Stimulated activated naive B cell treated with anti-CD40 and anti-IgM and Interleukin-4, amounts not matched to agents 10 μg/mL and 1 μg/mL and 100 μg/mL, for 72 hours (primary cell): ENCODE data around the gene PPIB.

Experiments
- ATAC-seq, 2 donors: fragments of 150-1000 bp; cut with Tn5 transposase; replicated peaks; 2 replicates each; pipeline ENCODE4 v1.10.0; 2021; ENCODE audit warnings: moderate library complexity in 1 of 2
- DNase-seq: peaks from one replicate; pipeline ENCODE4 v3.0.0; 2021
- H3K27ac Mint-ChIP-seq: one replicate; pipeline ENCODE4 v1.8.0; 2022; ENCODE audit warnings: mild to moderate bottlenecking, mixed read lengths
- H3K27me3 Mint-ChIP-seq, 2 donors: one replicate each; pipeline ENCODE4 v1.8.0; 2022; ENCODE audit warnings: mixed read lengths in 2 of 2
- H3K36me3 Mint-ChIP-seq, 2 donors: one replicate each; pipeline ENCODE4 v1.8.0; 2022; ENCODE audit warnings: mixed read lengths in 2 of 2, mild to moderate bottlenecking in 1 of 2
- H3K4me1 Mint-ChIP-seq, 2 donors: one replicate each; pipeline ENCODE4 v1.8.0; 2022; ENCODE audit warnings: mixed read lengths in 2 of 2, mild to moderate bottlenecking in 1 of 2
- H3K4me3 Mint-ChIP-seq, 2 donors: one replicate each; pipeline ENCODE4 v1.8.0; 2022; ENCODE audit warnings: mild to moderate bottlenecking in 2 of 2, mixed read lengths in 2 of 2, moderate library complexity in 1 of 2
- H3K9me3 Mint-ChIP-seq, 2 donors: one replicate each; pipeline ENCODE4 v1.8.0; 2022; ENCODE audit warnings: mixed read lengths in 2 of 2, mild to moderate bottlenecking in 1 of 2

PPIB gene

DNA sequence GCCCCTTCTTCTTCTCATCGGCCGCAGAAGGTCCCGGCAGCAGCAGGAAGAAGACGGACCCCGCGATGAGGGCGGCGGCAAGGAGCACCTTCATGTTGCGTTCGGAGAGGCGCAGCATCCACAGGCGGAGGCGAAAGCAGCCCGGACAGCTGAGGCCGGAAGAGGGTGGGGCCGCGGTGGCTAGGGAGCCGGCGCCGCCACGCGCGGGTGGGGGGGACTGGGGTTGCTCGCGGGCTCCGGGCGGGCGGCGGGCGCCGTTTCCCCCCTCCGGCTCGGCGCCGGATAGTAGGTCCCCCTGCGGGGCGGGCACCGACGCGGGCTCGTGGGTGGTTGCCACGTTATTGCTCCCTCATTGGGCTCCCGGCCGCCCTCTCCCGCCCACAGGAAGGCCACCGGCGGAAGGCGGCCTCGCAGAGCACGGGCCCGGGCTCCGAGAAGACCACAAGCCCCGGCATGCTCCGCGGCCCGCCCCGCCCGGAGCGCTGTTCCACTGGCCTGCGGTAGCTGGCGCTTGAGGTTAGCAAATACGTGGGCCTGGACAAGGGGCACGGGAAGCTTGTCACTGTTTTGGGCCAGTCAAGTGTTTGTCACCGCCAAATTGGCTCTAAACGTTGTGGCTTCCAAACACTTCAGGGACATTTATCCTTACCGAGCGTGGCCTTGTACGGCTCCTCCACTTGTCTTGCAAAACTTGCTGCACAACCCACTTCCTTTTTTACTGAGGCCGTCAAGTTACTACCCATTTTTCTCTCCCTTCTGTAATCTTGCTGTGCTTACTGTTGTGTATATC lies at the start of gene PPIB:
PPIB (minus strand) TSS at position 154 of the 790 bp plus-strand sequence; CDS start at position 118, 36 bp downstream.
- Mint-ChIP-seq H3K9me3 (no peaks in the 10 kb centered on the region), H3K36me3 (peaks cover 26 to 36% of the 10 kb centered on the region in 2 donors), H3K4me1 (peaks cover 35 to 54% of the 10 kb centered on the region in 2 donors), H3K4me3 (peak within 1 kb of the TSS; percentile 89 to 92), H3K27ac (peak within 1 kb of the TSS; percentile 98), H3K27me3 (no peaks in the 10 kb centered on the region)
- ATAC-seq, result peak; percentile 91 to 92
- DNase-seq, result peak; percentile 97

DNA sequence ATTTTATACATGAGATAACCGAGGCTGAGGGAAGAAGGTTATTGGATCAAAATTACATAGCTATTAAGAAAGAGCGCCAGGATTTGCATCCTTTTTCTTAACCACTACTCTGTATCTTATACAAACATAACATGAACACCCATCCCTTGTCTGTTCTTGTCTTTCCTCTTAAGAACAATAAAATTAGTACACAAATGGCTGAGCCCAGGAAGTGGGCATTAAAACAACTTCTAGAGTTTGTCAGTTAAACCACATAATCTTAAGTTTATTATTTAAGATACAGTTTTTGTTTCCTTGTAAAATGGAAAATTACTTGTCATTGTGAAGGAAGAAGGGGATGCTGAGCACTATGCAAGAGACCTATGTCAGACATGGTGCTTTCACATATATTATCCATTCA lies 48.9 kb upstream of the PPIB start:
- Mint-ChIP-seq H3K9me3 (no peaks in the 10 kb centered on the region), H3K27me3 (no peaks in the 10 kb centered on the region), H3K4me3 (no peak overlapping the region), H3K4me1 (no peaks in the 10 kb centered on the region), H3K36me3 (peaks cover 16 to 17% of the 10 kb centered on the region in 2 donors), H3K27ac (no peak overlapping the region)
- ATAC-seq (no peak), DNase-seq (no peak)

DNA sequence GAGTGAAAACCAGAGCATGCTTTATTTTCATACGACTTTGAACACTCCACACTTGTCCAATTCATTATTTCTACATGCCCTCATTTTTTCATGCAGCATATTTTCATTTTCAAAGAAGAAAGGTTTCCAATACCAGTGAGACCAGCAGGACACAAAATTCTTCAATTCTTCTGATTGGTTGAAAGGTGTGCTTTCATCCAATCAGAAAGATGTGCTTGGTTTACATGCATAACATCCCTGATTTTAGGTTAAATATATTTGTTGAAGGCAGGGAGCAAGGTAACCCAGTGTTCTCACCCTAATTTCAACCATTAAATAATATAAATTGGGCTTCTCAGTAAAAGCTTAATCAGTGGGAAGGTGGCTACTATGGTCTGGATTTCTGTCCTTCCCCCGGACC lies 47.5 kb upstream of the PPIB start:
- DNase-seq (no peak), ATAC-seq (no peak)
- no peaks in the 10 kb centered on the region for H3K27me3 Mint-ChIP-seq
- H3K36me3 Mint-ChIP-seq, result peaks cover 11 to 14% of the 10 kb centered on the region in 2 donors
- H3K27ac Mint-ChIP-seq, result no peak overlapping the region
- H3K4me3 Mint-ChIP-seq, result no peak overlapping the region
- H3K9me3 Mint-ChIP-seq, result no peaks in the 10 kb centered on the region
- no peaks in the 10 kb centered on the region for H3K4me1 Mint-ChIP-seq

DNA sequence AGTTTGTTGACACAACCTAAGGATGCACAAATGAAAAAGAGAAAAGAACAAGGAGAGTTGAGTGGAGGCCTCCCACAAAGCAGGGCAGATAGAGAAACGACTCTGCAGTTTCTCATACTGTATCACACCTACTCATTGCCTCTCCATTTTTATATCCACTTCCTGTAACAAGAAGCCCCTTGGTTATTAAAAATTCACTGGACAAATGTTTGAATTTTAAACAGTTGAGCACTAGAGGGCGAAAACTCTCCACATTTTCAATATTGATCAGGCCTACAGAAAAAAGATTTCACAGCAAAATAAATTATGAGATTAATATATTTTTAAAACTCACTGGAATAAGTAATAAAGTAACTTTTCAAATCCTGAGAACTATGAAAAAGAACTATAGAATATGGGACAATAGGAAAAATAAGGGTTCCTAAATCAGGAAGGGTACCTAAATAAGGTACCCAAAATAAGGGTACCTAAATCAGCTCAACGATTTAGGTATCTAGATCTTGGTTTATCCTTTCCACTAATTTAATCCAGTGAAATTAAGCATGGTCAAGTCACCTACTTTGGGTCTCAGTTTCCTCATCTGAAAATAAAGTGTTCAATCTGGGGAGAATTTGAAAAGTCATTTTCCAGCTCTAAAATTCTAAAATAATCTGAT lies 47.0 kb upstream of the PPIB start:
- no peaks in the 10 kb centered on the region for H3K9me3 Mint-ChIP-seq
- H3K36me3 Mint-ChIP-seq, result peaks cover 11 to 14% of the 10 kb centered on the region in 2 donors
- H3K27ac Mint-ChIP-seq, result no peak overlapping the region
- DNase-seq (no peak), ATAC-seq (peak; percentile 42 to 48)
- H3K27me3 Mint-ChIP-seq, result no peaks in the 10 kb centered on the region
- H3K4me1 Mint-ChIP-seq, result no peaks in the 10 kb centered on the region
- H3K4me3 Mint-ChIP-seq, result no peak overlapping the region

DNA sequence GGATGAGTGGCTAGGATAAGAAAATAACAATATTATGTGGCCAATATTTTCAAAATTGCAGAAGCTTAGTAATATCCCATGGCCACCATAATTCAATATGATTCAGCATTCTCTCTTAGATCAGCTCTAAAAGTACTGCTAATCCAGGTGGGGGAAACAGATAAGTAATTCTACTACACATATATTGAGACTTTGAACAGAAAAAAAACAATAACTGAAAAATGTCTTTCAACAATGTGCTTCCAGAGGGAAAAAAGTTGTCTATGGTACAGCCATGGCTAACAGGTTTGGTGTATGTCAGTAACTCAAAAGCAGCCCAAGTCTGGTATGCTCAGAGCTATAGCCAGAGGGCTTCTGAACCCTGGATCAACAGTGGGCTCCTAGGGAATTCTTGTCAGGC lies 42.4 kb upstream of the PPIB start:
- Mint-ChIP-seq H3K27me3 (no peaks in the 10 kb centered on the region), H3K36me3 (peaks cover 17 to 30% of the 10 kb centered on the region in 2 donors), H3K4me3 (no peak overlapping the region), H3K27ac (no peak overlapping the region), H3K4me1 (no peaks in the 10 kb centered on the region), H3K9me3 (no peaks in the 10 kb centered on the region)
- ATAC-seq (no peak), DNase-seq (no peak)

DNA sequence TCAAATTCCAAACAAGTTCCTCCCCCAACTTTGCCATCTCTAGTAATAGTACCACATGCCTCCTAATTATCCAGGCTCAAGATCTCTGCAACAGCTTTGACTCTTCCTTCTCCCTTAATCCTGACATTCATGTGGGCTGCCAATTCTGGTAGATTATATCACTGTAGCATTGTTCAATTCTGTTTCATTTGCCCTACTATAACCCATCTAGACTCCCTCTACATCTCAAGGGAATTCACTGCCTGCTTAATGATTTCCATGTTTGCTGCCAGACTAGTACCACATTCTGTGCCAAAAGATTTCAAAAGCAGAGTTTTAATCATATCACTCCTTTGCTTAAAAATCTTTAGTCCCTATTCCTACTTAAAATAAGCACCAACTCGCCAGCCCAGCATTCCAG lies 34.6 kb upstream of the PPIB start:
- peaks cover 22 to 47% of the 10 kb centered on the region in 2 donors for H3K36me3 Mint-ChIP-seq
- DNase-seq (no peak), ATAC-seq (no peak)
- H3K27me3 Mint-ChIP-seq, result no peaks in the 10 kb centered on the region
- H3K4me1 Mint-ChIP-seq, result no peaks in the 10 kb centered on the region
- no peaks in the 10 kb centered on the region for H3K9me3 Mint-ChIP-seq
- no peak overlapping the region for H3K27ac Mint-ChIP-seq
- H3K4me3 Mint-ChIP-seq, result no peak overlapping the region

DNA sequence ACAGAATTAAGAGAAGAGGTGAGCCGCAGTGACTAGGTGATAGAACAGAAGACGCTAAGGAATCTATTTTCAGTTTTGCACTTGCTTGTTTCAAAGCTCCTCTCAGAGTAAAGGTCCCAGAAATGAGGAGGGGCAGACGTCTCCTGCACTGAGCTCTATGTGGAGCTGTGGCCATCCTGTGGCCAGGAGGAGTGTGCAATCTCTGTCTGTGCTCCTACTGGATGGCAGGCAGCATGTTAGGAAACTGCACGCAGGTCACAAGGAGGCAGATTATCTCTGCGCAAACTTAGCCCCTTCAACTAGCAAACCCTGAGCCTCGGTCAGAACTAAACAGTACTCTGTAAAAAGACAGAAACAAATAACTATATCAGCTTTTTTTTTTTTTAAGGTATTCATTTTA lies 31.1 kb upstream of the PPIB start:
- Mint-ChIP-seq H3K36me3 (peaks cover 19 to 36% of the 10 kb centered on the region in 2 donors), H3K4me3 (no peak overlapping the region), H3K27ac (no peak overlapping the region), H3K4me1 (no peaks in the 10 kb centered on the region), H3K27me3 (no peaks in the 10 kb centered on the region), H3K9me3 (no peaks in the 10 kb centered on the region)
- DNase-seq (no peak), ATAC-seq (no peak)

DNA sequence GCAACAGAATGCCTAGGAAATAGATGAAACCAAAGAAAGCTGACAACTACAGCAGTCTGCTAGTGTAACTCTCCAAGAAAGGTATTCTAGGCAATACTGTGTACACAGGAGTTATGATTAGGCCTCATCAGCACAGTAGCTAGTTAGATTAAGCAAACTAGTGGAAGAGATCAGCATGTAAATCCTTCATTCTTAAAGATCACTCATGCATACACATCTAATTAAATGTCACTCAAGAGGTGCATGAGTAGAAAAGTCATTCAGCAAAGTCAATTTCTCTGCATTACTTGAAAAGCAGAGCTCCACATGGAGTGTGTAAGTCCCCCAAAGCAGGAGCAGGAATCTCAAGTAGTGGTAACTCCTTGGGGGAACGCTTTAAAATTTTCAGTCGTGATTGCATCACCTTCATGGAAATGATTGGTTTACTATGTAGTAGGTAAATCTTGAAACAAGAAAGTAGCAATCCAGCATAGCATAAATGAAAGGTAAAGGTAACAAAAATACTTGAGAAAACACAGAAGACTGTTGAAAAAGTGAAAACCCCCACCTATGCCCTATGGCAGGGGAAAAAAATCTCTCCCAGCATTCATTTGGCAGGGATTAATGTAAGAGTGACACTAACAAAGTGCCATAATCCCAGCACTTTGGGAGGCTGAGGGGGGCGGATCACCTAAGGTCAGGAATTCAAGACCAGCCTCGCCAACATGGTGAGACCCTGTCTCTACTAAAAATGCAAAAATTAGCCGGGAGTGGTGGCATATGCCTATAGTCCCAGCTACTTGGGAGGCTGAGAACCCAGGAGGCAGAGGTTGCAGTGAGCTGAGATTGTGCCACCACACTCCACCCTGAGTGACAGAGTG lies 29.4 kb upstream of the PPIB start:
- Mint-ChIP-seq H3K36me3 (peaks cover 17 to 31% of the 10 kb centered on the region in 2 donors), H3K4me1 (no peaks in the 10 kb centered on the region), H3K9me3 (no peaks in the 10 kb centered on the region), H3K27me3 (no peaks in the 10 kb centered on the region), H3K27ac (no peak overlapping the region), H3K4me3 (no peak overlapping the region)
- ATAC-seq (no peak), DNase-seq (no peak)

DNA sequence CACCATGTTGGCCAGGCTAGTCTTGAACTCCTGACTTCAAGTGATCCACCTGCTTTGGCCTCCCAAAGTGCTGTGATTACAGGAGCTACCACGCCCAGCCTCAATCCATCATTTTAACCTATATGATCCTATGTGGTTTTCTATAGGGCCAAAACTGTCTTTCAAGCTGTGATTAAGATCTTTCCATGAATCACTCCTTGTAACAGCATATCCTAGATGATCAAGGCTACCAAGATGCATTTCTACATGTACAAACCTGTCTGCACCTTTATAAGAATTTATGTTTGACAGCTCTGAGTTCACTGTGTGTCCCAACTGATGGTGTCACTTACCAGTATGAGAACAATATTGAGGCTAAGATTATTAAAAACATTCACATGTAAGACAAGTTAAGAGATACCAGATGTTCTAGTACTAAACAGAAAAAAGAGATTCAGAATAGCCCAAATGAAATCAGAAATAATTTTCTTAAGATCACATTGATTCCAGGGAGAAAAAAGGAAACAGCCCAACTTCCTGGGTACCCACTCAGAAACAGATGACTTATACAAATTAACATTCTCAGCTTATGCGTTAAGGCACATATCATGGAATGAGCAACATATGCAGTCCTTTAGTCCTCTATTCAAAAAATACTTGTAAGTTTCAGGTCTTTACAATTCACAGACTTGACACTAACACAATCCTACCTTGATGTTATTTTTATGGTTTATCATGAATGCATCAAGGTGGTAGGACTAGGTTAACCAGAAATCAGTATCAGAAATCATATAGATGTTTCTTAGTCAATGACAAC lies 24.8 kb upstream of the PPIB start:
- Mint-ChIP-seq H3K4me3 (no peak overlapping the region), H3K27me3 (no peaks in the 10 kb centered on the region), H3K36me3 (peaks cover 13 to 25% of the 10 kb centered on the region in 2 donors), H3K27ac (no peak overlapping the region), H3K9me3 (no peaks in the 10 kb centered on the region), H3K4me1 (no peaks in the 10 kb centered on the region)
- ATAC-seq, result no peak
- no peak for DNase-seq

DNA sequence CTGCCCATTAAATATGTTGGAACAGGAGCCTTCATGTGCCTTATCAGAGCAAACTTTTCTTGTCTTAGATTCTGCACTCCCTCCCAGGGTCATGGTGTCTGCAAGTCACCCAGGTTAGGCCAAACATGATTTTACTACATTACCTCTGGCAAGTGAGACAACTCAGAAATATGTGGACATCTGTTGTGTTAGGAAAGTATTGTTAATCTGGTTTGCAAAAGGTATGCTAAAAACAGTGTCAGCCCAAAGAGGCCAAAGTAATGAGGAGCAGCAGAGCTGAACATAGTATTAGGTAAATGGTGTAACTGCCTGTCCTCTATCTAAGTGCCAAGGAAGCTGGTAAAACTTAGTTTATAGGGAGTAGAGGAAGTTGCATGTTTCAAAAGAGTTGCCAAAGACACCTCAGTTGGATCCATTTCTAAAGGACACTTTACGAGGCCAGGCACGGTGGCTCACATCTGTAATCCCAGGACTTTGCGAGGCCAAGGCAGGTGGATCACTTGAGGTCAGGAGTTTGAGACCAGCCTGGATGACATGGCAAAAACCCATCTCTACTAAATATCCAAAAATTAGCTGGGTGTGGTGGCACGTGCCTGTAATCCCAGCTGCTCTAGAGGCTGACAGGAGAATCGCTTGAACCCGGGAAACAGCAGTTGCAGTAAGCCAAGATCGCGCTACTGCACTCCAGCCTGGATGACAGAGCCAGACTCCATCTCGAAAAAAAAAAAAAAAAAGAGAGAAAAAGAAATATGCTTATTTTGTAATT lies 22.5 kb upstream of the PPIB start:
- H3K27ac Mint-ChIP-seq, result no peak overlapping the region
- H3K4me3 Mint-ChIP-seq, result no peak overlapping the region
- DNase-seq (no peak), ATAC-seq (no peak)
- peaks cover 10 to 11% of the 10 kb centered on the region in 2 donors for H3K4me1 Mint-ChIP-seq
- no peaks in the 10 kb centered on the region for H3K9me3 Mint-ChIP-seq
- H3K36me3 Mint-ChIP-seq, result peaks cover 12 to 36% of the 10 kb centered on the region in 2 donors
- no peaks in the 10 kb centered on the region for H3K27me3 Mint-ChIP-seq

DNA sequence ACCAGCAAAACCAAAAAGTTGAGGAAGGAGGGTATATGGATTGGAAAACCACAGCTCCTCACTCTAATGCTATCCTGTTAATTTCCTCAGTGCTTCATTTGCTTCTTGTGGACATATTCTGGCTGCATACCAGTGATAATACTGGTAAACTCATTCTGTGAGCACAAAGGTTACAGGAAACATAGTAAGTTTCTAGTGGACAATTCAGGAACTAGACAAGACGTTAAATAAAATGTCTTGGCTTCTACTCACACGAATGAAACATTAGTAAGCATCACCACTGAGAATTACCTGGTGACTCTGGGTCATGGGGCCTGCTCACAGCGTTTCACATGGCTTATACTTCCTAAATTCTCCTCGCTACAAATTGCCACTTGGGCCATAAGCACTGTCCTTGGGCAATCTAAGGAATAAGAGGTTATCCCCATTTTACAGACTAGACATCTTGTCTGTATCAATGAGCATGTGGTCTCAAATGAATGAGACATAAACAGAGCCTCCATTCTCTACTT lies 20.1 kb upstream of the PPIB start:
- Mint-ChIP-seq H3K4me1 (peaks cover 15 to 20% of the 10 kb centered on the region in 2 donors), H3K27me3 (no peaks in the 10 kb centered on the region), H3K36me3 (peaks cover 15 to 39% of the 10 kb centered on the region in 2 donors), H3K9me3 (no peaks in the 10 kb centered on the region), H3K4me3 (no peak overlapping the region), H3K27ac (no peak overlapping the region)
- ATAC-seq (no peak), DNase-seq (no peak)

DNA sequence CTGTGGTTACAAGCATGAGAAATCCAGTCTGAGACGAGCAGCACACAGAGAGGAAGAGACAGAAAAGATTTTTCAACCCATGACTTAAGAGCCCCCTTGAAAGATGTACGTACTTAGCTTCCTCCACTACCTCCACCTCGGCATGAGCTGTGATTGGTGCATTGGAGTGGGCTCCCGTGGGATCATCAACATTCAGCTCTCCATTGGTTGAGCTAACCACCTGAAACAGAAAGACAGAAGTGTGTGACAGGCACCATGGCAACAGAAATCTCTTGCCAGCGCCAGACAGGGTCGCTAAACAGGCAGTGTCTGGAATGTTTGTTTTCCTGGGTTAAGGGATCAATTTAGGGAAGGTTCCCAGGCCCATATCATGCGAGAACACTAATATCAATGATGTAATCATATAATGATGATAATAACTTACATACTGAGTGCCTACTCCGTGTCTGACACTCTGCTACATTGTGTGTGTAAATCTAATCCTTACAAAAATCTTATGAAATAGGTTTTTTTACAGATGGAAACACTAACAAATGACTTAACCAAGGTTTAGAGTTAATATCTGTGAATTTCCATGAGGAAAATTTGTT lies 17.5 kb upstream of the PPIB start:
- Mint-ChIP-seq H3K27ac (peak overlapping the region; percentile 59), H3K9me3 (no peaks in the 10 kb centered on the region), H3K4me1 (peaks cover 15 to 20% of the 10 kb centered on the region in 2 donors), H3K36me3 (peaks cover 21 to 52% of the 10 kb centered on the region in 2 donors), H3K4me3 (peak overlapping the region in 1 of 2 donors; percentile 2), H3K27me3 (no peaks in the 10 kb centered on the region)
- DNase-seq (peak; percentile 31), ATAC-seq (peak; percentile 96 to 99)
